Loucy (cell line): ENCODE data around the gene VCL.
A peak's percentile ranks its signal among the peaks of the same experiment; 100 is the strongest.

ENCODE experiments used
- H2AFZ ChIP-seq: fragments of 200-600 bp; sonication (generic); 2 replicates; pipeline ENCODE4 v1.6.0; 2016; ENCODE audit warnings: antibody characterized with exemption, mild to moderate bottlenecking, low read length, moderate library complexity
- H3F3A ChIP-seq: fragments of 200-600 bp; 2 replicates; pipeline ENCODE4 v1.6.0; 2016; ENCODE audit warnings: antibody characterized with exemption, low read depth, mild to moderate bottlenecking
- H3K27me3 ChIP-seq: fragments of 200-600 bp; sonication (generic); 2 replicates; pipeline ENCODE4 v1.6.1; 2014; ENCODE audit warnings: low read length, mild to moderate bottlenecking; ENCODE audit not compliant: insufficient read depth, poor library complexity, severe bottlenecking
- H3K36me3 ChIP-seq: fragments of 200-600 bp; sonication (generic); 2 replicates; pipeline ENCODE4 v1.6.1; 2016; ENCODE audit warnings: low read length; ENCODE audit not compliant: insufficient read depth
- H3K4me1 ChIP-seq: fragments of 200-600 bp; sonication (generic); 2 replicates; pipeline ENCODE4 v1.5.1; 2014; ENCODE audit warnings: low read length, mild to moderate bottlenecking; ENCODE audit not compliant: insufficient read depth, poor library complexity, severe bottlenecking
- H3K4me2 ChIP-seq: fragments of 200-600 bp; sonication (generic); 2 replicates; pipeline ENCODE4 v1.6.0; 2014; ENCODE audit warnings: antibody characterized with exemption, low read length, low read depth, mild to moderate bottlenecking; ENCODE audit not compliant: poor library complexity, severe bottlenecking
- H3K4me3 ChIP-seq: fragments of 200-600 bp; sonication (generic); 2 replicates; pipeline ENCODE4 v1.5.1; 2014; ENCODE audit warnings: low read length, mild to moderate bottlenecking, mixed read lengths; ENCODE audit not compliant: poor library complexity, severe bottlenecking
- H3K79me2 ChIP-seq: fragments of 200-600 bp; sonication (generic); 2 replicates; pipeline ENCODE4 v1.6.1; 2014; ENCODE audit warnings: low read length; ENCODE audit not compliant: insufficient read depth
- H3K9ac ChIP-seq: fragments of 200-600 bp; sonication (generic); 2 replicates; pipeline ENCODE4 v1.6.0; 2014; ENCODE audit warnings: mild to moderate bottlenecking, low read depth, low read length, moderate library complexity; ENCODE audit not compliant: poor library complexity, severe bottlenecking
- H3K9me2 ChIP-seq: fragments of 200-600 bp; sonication (generic); replicated peaks from 2 replicates; pipeline ENCODE4 v1.6.1; 2016; ENCODE audit warnings: low read depth, low read length, mixed read lengths
- H3K9me3 ChIP-seq: fragments of 200-600 bp; sonication (generic); 2 replicates; pipeline ENCODE4 v1.6.1; 2014; ENCODE audit warnings: mild to moderate bottlenecking, antibody characterized with exemption, low read length, low read depth; ENCODE audit not compliant: insufficient read depth
- H4K20me1 ChIP-seq: fragments of 200-600 bp; sonication (generic); 2 replicates; pipeline ENCODE4 v1.6.0; 2014; ENCODE audit warnings: antibody characterized with exemption, low read length, mild to moderate bottlenecking; ENCODE audit not compliant: insufficient read depth, poor library complexity, severe bottlenecking
- EZH2phosphoT487 ChIP-seq: fragments of 200-600 bp; IDR thresholded peaks from 2 replicates; pipeline ENCODE4 v1.6.1; 2018; ENCODE audit warnings: antibody characterized with exemption, mild to moderate bottlenecking, moderate library complexity, borderline replicate concordance
- TF ChIP-seq, protein P1 (sequence below): fragments of 200-600 bp; sonication (generic); conservative IDR thresholded peaks from 2 replicates; pipeline ENCODE4 v1.5.1; 2014; ENCODE audit warnings: mild to moderate bottlenecking, antibody characterized with exemption, low read length

Gene VCL

DNA sequence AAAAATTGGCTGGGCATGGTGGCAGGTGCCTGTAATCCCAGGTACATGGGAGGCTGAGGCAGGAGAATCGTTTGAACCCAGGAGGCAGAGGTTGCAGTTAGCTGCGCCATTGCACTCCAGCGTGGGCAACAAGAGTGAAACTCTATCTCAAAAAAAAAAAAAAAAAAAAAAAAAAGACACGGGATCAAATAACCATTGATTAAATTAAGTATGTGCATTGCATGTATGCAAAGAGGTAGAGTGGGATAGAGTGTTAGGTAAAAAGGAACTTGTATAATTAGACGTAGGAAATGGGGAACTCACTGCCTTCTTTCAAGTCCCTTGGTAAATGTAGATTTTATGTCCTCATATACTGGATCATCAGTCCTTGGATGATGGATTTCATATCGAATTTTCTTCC is 13.1 kb downstream of the VCL start:
- Histone ChIP-seq H3K36me3 (no peaks in the 10 kb centered on the region), H3K79me2 (peaks cover 75% of the 10 kb centered on the region), H3K9me3 (no peaks in the 10 kb centered on the region), H3K4me3 (peak overlapping the region; percentile 59), H4K20me1 (no peaks in the 10 kb centered on the region), H2AFZ (no peak overlapping the region), H3K4me2 (peak overlapping the region; percentile 68), H3K9me2 (no peaks in the 10 kb centered on the region), H3F3A (peaks cover 11% of the 10 kb centered on the region), H3K27me3 (no peaks in the 10 kb centered on the region), H3K4me1 (peaks cover 53% of the 10 kb centered on the region), H3K9ac (peak overlapping the region; percentile 44)
- TF ChIP-seq EZH2phosphoT487, result no peak
- TF ChIP-seq, protein P1, sequence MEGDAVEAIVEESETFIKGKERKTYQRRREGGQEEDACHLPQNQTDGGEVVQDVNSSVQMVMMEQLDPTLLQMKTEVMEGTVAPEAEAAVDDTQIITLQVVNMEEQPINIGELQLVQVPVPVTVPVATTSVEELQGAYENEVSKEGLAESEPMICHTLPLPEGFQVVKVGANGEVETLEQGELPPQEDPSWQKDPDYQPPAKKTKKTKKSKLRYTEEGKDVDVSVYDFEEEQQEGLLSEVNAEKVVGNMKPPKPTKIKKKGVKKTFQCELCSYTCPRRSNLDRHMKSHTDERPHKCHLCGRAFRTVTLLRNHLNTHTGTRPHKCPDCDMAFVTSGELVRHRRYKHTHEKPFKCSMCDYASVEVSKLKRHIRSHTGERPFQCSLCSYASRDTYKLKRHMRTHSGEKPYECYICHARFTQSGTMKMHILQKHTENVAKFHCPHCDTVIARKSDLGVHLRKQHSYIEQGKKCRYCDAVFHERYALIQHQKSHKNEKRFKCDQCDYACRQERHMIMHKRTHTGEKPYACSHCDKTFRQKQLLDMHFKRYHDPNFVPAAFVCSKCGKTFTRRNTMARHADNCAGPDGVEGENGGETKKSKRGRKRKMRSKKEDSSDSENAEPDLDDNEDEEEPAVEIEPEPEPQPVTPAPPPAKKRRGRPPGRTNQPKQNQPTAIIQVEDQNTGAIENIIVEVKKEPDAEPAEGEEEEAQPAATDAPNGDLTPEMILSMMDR, result no peak

DNA sequence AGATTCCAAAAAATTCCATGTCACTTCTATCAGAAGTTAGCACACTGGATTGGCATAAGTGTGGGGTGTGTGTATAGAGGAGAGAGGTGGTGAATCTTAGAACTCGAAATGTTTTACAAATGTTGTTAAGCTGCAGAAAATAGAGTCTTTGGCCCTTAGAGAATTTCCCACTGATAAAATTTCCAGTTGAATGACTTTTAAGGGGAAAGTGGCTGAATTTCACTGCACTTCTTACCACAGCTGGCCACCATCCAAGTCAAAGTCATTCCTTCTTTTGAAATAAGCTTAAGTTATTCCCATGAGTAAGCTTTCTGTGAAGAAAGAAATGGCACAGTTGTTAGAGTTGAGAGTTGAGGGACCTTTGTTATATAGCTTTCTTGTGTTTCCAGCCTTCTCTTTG is 13.9 kb downstream of the VCL start:
- Histone ChIP-seq H3K4me3 (peak overlapping the region; percentile 59), H3K4me1 (peaks cover 50% of the 10 kb centered on the region), H3F3A (peaks cover 11% of the 10 kb centered on the region)

DNA sequence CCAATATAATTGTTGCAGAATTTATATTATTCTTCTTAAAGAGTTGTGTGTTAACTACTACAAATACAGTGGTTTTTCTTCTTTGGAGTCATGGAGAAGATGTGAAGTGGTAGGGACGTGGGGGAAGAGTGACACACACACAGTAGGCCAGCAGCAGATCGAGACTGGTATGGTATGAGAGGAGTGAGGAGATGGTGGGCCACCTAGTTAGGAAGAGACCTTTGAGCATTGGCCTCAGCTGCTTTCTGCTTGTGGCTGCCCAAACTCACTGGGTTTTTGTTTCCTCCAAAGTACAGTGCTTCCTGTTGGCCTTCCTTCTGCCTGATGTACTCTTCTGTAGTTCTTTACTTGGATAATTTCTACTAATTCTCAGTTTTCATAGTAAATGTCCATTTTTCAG is 14.6 kb downstream of the VCL start:
- no peaks in the 10 kb centered on the region for H3K36me3 ChIP-seq
- H3K9ac ChIP-seq, result peak overlapping the region; percentile 44
- no peaks in the 10 kb centered on the region for H3K9me2 ChIP-seq
- H3K9me3 ChIP-seq, result no peaks in the 10 kb centered on the region
- H3K4me2 ChIP-seq, result peak overlapping the region; percentile 68
- peaks cover 64% of the 10 kb centered on the region for H3K79me2 ChIP-seq
- H3K4me1 ChIP-seq, result peaks cover 50% of the 10 kb centered on the region
- H3K4me3 ChIP-seq, result peak overlapping the region; percentile 59
- no peaks in the 10 kb centered on the region for H4K20me1 ChIP-seq
- H3F3A ChIP-seq, result peaks cover 11% of the 10 kb centered on the region
- H2AFZ ChIP-seq, result no peak overlapping the region
- H3K27me3 ChIP-seq, result no peaks in the 10 kb centered on the region
- TF ChIP-seq, protein P1, result no peak
- no peak for TF ChIP-seq EZH2phosphoT487

More for the DNA sequence above, 13.9 kb downstream of the VCL start:
- Histone ChIP-seq H3K9me3 (no peaks in the 10 kb centered on the region), H3K4me2 (peak overlapping the region; percentile 68), H3K36me3 (no peaks in the 10 kb centered on the region), H3K79me2 (peaks cover 70% of the 10 kb centered on the region), H3K9me2 (no peaks in the 10 kb centered on the region), H4K20me1 (no peaks in the 10 kb centered on the region), H2AFZ (no peak overlapping the region), H3K9ac (peak overlapping the region; percentile 44), H3K27me3 (no peaks in the 10 kb centered on the region)
- TF ChIP-seq, protein P1, result no peak
- TF ChIP-seq EZH2phosphoT487, result no peak
